Hypothalamus (tissue), 51 donors: Measurements from ENCODE around the gene GRK1.
A peak's percentile ranks its signal among the peaks of the same experiment; 100 is the strongest.

Experiments
- DNase-seq, 51 donors: peaks; one replicate each; lab custom pipeline; 2025; lab: John Stamatoyannopoulos, UW

GRK1 gene

DNA sequence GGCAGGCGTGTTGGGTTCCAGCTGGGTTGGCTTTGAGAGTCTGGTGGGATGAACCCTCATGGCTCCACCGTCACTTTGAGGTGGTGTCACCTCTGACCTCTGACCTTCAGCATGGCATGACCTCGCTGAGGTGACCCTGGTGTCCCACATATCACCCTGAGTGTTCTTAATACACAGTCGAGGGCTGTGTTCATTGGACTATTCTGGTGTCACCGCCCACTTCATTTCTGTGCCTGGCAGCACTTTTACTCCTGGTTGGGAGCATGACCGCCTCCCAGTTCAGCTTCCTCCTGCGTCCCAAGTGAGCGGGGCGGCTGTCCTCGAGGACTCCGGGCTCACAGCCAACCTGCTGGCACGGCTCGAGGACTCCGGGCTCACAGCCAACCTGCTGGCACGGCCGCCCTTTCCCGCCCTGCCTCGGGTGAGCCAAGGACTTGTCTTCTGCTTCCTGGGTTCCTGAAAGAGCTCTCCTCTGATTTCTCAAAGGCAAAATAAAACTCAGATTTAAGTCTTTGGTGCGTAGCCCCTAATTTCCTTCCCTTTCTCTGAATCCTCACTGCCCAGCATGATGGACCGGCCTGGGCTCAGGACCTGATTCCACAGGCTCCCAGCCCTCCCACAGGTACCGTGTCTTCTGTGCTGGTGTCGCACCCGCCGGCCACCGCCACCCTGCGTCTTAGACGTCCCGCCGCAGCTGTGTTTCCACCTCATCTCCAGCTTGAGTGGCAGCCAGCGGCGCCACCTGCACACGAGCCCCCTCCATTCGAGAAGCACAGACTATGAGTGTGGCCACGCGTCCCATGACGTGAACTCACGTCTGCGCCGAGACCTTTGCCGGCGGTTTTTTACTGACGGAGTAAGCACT lies 19.4 kb upstream of the GRK1 start:
- peak; percentile 28 to 96 (median 87) for DNase-seq

DNA sequence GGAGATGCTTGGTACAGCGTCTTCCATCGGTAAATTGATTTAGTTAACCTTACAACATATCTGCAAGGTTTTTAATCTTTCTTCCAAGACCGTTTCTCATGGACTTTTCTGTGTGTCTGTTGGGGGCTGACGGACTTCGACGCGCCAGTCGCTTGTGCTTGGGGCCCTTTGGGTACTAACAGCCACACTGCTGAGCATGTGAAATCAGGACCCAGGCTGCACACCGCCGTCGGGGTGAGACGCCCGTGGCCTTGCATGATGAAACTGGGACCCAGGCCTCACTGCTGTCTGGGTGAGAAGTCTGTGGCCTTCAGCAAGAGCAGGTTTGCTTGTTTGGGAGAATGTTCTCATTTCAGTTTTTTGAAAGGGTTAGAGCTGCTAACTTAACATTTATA lies 18.8 kb upstream of the GRK1 start:
- DNase-seq, result no peak

GRCh38 chr13:113649212-113649611 lies 17.8 kb upstream of the GRK1 start:
- DNase-seq, result no peak

- DNase-seq, result no peak
These were observed 16.7 kb upstream of the GRK1 start for GRCh38 chr13:113650275-113650674.

- DNase-seq, result no peak
These were observed 16.3 kb upstream of the GRK1 start for GRCh38 chr13:113650731-113651148.

DNA sequence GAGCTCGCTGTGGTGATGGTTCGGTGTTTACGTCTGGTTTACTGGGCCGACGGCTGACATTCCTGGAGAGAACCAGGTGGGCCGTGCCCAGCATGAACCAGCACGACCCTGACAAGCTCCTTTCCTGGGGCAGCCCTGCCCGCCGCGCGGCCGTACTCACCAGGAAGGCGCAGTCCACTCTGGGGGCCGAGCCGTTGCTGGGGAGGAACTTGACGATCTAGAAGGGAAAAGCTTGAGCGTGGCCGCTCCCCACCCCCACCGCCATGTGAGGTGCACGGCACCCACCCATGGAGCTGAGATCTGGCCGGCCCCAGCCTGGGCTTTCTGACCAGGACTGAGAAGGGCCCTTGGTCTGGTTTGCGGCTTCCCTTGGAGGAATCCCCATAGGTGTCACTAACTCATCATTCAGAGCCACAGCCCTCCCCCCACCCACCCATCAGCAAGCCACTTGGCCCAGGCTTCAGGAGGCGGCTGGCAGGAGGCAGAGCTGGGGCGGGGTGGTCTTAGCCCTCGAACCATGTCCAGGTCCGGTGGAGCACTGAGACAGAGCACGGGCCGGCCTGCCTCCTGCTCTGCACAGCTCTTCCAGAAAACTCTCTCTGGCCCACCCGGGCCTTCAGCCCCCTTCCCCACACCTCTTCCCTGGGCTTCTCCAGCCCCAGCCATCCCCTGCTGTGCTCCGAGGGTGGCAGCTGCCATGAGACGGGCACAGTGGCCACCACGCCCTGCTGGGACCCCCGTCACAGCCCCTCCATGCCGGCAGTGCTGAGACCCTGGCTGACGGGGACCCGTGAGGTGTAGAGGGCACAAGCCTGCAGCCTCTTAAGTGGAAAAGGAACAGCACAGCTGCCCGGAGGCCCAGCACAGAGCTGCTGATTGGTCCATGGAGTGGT lies 15.3 kb upstream of the GRK1 start:
- DNase-seq, result no peak

GRCh38 chr13:113652404-113653263 lies 14.4 kb upstream of the GRK1 start:
- no peak for DNase-seq

DNA sequence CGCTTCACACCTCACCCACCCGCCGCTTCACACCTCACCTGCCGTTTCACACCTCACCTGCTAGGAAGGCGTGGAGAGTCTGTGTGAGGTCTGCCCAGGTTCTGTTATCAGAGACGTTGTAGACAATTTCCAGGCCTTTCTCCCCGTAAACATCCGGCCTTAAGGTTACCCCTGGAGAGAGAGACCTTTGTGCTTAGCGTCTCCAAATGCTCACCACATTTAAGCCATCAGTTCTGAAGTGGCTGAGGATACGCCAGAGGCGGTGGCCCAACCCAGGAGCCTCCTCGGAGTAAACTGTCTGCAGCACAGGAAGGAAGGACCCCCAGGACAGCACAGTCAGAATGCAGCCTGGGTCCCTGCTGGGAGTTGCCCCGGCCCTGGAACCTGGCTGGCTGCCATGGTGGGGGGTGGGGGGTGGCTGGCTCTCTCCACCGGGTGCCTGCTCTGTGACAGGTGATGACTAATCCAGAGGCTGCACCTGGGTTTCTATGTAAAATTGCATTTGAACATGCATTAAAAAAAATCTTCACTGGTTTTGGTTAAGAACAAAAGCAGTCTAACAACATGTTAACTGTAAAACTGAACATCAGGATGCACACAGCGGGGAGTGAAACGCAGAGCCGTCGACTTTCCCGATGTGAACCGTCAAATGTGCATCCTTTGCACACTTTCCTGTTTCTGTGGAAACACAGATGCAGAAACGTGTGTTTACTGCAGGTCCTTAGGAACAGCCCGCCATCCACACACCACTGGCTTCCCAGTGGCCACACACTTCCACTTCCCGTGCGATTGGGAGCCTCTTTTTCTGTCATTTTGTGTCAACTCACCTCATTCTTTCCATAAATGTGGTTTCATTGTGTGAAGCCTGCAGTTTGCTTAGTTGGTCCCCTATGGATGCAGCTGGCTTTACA lies 13.5 kb upstream of the GRK1 start:
- peak in 1 of 51 donors; percentile 5 for DNase-seq

DNA sequence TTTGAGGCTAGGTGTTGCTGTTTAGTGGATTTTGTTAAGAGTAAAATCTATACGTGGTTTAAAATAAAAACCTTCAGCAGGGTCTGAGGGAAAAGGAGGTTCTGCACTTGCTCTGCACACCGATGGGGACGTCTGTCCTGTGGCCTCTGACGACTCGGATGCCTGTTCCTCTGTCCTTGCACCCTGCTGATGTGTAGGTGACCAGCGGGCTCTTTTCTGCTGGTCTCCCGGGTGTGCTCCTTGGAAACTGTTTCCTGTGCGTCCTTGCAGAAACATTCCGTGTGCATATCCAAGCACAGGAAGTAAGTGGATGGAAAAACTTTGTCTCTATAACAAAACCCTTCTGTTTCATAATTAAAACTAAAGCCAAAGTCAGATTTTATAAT lies 12.9 kb upstream of the GRK1 start:
- DNase-seq, result no peak

DNA sequence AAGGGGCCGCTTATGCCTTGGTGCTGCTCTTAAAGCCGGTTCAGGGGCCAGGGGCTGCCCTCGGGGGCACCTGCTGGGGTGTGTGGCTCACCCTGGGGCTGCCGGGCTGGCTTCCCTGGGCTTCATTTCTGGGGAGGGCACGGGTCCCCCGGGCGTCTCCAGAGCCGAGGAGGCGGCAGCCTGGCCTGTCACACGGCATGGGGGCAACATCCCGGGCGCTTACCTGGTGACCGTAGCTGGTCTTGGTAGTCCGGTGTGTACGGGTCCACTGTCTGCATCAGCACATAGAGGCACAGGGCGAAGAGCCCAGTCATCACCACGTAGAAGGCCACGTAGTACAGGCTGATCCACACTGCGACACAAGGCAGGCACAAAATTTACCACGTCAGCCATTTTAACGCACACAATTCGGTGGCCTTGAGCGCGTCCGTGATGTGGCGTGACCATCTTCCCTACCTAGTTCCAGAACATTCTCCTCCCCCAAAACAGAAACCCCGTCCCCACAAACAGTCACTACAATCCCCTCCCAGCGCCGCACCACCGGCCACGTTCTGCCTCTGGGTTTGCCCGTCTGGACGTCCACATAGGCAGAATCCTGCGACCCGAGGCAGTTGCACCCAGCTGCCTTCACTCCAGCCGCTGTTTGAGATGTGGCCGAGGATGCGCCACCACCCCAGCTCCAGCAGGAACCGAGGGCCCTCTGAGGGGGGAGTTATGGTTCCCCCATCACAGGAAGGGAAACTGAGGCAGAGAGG lies 12.3 kb upstream of the GRK1 start:
- no peak for DNase-seq

- no peak for DNase-seq
These were observed 11.5 kb upstream of the GRK1 start for GRCh38 chr13:113655346-113656002.

- DNase-seq, result no peak
These were observed 10.9 kb upstream of the GRK1 start for GRCh38 chr13:113656003-113656588.

- DNase-seq, result no peak
These were observed 10.0 kb upstream of the GRK1 start for GRCh38 chr13:113656831-113657671.

GRCh38 chr13:113657851-113658741 lies 8.9 kb upstream of the GRK1 start, which contains the start of gene ATP4B:
Gene ATP4B, minus strand, starts transcription at chr13:113658198. Its CDS starts 54 bp downstream, at chr13:113658144.
- no peak for DNase-seq

DNA sequence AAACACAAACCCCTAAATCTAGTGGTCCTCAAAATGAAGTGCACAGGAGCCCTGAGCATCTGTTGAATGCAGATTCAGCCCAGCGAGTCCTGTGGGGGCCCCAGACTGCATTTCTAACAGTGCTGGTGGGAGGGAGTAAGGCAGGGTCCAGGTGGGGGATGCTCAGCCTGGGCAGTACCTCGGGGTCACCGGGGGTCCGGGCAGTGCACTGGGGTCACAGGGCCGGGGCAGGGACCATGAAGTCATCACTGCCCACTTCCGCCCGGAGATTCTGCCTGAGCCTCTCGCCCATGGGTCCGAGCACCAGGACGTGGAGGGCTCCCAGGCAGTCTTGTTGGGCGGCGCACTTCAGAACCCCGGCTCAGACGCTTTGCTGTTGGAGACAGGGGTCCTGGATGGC lies 8.2 kb upstream of the GRK1 start:
- DNase-seq, result no peak

- DNase-seq, result no peak
These were observed 7.7 kb upstream of the GRK1 start for GRCh38 chr13:113659337-113659736.
